ENCODE results near the gene NOB1.

DNA sequence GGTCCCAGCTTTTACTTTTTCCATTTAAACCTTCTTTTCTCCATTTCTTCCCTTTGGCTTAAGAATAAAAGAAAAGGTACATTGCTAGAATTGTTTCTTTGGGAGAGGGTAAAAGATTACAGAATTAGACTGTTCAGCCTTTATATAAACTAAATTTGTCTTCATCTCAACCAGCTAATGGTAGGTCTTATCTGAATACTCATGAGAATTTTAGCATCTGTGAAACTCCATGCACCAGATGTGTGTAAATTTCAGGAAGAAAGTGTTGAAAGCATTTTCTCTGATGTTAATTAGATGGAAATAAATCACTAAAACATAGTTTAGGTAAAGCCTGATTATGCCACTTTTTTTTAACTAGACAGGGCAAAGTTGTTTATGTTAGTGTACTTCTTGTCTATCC lies 53.3 kb downstream of the NOB1 start:
- TF ChIP-seq TAF1 (IDR thresholded peaks at IDR 0.05; ENCODE audit: borderline replicate concordance, insufficient read depth, low read length) = no peak
- TF ChIP-seq, protein P1, sequence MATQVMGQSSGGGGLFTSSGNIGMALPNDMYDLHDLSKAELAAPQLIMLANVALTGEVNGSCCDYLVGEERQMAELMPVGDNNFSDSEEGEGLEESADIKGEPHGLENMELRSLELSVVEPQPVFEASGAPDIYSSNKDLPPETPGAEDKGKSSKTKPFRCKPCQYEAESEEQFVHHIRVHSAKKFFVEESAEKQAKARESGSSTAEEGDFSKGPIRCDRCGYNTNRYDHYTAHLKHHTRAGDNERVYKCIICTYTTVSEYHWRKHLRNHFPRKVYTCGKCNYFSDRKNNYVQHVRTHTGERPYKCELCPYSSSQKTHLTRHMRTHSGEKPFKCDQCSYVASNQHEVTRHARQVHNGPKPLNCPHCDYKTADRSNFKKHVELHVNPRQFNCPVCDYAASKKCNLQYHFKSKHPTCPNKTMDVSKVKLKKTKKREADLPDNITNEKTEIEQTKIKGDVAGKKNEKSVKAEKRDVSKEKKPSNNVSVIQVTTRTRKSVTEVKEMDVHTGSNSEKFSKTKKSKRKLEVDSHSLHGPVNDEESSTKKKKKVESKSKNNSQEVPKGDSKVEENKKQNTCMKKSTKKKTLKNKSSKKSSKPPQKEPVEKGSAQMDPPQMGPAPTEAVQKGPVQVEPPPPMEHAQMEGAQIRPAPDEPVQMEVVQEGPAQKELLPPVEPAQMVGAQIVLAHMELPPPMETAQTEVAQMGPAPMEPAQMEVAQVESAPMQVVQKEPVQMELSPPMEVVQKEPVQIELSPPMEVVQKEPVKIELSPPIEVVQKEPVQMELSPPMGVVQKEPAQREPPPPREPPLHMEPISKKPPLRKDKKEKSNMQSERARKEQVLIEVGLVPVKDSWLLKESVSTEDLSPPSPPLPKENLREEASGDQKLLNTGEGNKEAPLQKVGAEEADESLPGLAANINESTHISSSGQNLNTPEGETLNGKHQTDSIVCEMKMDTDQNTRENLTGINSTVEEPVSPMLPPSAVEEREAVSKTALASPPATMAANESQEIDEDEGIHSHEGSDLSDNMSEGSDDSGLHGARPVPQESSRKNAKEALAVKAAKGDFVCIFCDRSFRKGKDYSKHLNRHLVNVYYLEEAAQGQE (IDR thresholded peaks at IDR 0.05; ENCODE audit: insufficient read depth in 1 of 2, low read depth in 2 of 2, low read length in 2 of 2) = no peak
- no peak for TF ChIP-seq POLR2AphosphoS5 (IDR thresholded peaks at IDR 0.05; ENCODE audit: low read depth, low read length)
- TF ChIP-seq SIN3A (IDR thresholded peaks at IDR 0.05; ENCODE audit: borderline replicate concordance, insufficient read depth, low read length) = no peak
- no peak for TF ChIP-seq FOXP2 (optimal IDR thresholded peaks at IDR 0.05; ENCODE audit: borderline replicate concordance, extremely low read depth, extremely low read length, insufficient read depth)
